PC-9 (cell line): ENCODE results near the gene CD300A.

ENCODE experiments used
- EZH2 ChIP-seq: fragments of 200-600 bp; sonication (generic); IDR thresholded peaks from 2 replicates; pipeline ENCODE4 v1.8.0; 2017; ENCODE audit warnings: antibody characterized with exemption, low read depth
- TF ChIP-seq, protein P1 (sequence below): fragments of 200-600 bp; sonication (generic); conservative IDR thresholded peaks from 2 replicates; pipeline ENCODE4 v1.6.1; 2017; ENCODE audit warnings: mixed run types, antibody characterized with exemption, mild to moderate bottlenecking, moderate library complexity

DNA sequence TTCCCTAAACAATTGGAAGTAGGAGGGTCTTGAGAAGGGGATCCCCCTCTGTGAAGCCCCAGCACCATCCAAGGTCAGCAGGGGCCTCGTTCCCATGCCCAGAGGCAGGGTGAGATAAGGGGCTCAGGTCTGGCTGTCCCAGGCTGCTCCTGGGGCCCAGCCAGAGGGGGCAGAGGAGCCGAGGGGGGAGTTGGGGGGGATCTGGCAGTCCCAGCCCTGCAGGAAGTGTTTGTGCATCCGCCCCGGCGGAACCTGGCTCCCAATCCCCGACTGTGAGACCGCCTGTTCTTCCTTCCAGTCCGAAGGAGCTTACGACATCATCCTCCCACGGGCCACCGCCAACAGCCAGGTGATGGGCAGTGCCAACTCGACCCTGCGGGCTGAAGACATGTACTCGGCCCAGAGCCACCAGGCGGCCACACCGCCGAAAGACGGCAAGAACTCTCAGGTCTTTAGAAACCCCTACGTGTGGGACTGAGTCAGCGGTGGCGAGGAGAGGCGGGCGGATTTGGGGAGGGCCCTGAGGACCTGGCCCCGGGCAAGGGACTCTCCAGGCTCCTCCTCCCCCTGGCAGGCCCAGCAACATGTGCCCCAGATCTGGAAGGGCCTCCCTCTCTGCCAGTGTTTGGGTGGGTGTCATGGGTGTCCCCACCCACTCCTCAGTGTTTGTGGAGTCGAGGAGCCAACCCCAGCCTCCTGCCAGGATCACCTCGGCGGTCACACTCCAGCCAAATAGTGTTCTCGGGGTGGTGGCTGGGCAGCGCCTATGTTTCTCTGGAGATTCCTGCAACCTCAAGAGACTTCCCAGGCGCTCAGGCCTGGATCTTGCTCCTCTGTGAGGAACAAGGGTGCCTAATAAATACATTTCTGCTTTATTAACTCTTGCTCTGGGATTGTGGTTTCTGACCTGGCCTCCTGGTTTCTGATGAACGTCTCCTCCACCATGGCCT is 19.6 kb upstream of the CD300A start:
- TF ChIP-seq, protein P1, sequence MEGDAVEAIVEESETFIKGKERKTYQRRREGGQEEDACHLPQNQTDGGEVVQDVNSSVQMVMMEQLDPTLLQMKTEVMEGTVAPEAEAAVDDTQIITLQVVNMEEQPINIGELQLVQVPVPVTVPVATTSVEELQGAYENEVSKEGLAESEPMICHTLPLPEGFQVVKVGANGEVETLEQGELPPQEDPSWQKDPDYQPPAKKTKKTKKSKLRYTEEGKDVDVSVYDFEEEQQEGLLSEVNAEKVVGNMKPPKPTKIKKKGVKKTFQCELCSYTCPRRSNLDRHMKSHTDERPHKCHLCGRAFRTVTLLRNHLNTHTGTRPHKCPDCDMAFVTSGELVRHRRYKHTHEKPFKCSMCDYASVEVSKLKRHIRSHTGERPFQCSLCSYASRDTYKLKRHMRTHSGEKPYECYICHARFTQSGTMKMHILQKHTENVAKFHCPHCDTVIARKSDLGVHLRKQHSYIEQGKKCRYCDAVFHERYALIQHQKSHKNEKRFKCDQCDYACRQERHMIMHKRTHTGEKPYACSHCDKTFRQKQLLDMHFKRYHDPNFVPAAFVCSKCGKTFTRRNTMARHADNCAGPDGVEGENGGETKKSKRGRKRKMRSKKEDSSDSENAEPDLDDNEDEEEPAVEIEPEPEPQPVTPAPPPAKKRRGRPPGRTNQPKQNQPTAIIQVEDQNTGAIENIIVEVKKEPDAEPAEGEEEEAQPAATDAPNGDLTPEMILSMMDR, result no peak
- no peak for TF ChIP-seq EZH2
